Measurements from ENCODE around the gene RAD51AP2.

GRCh38 chr2:17545680-17546613 is 27.7 kb upstream of the RAD51AP2 start:
- TF ChIP-seq RAD21 (IDR thresholded peaks at IDR 0.05 in 1 of 2, conservative IDR thresholded peaks at IDR 0.05 in 1 of 2; ENCODE audit: low read depth in 2 of 2, low read length in 2 of 2) = no peak
- TF ChIP-seq SIN3A (conservative IDR thresholded peaks at IDR 0.05 in 1 of 2, IDR thresholded peaks at IDR 0.05 in 1 of 2; ENCODE audit: low read depth in 1 of 2, low read length in 2 of 2) = no peak
- no peak for TF ChIP-seq ATF2 (IDR thresholded peaks at IDR 0.05; ENCODE audit: low read length)
- no peak for TF ChIP-seq CTCF (IDR thresholded peaks at IDR 0.05; ENCODE audit: control extremely low read depth in 1 of 3, insufficient read depth in 1 of 3, low read depth in 1 of 3, low read length in 3 of 3)
- no peak for TF ChIP-seq KDM1A (IDR thresholded peaks at IDR 0.05; ENCODE audit: borderline replicate concordance, low read length)
- no peak for TF ChIP-seq EZH2 (IDR thresholded peaks at IDR 0.05; ENCODE audit: low read depth, low read length, severe bottlenecking)

All from H1 (cell line).